Colonic mucosa (tissue), 4 donors: Measurements from ENCODE around the gene GSTO1. TPM values are rescaled to one million over a fixed set of nuclear protein-coding genes. Genes with fewer than 3 reads are reported as not detected.

Source experiments
- DNase-seq: peaks from one replicate; pipeline ENCODE4 v3.0.0-alpha.2; 2020
- H3K27ac ChIP-seq: fragments of 200-600 bp; one replicate; pipeline ENCODE4 v1.8.0; 2021
- H3K27me3 ChIP-seq: fragments of 200-600 bp; one replicate; pipeline ENCODE4 v1.8.0; 2021
- H3K36me3 ChIP-seq: fragments of 200-600 bp; one replicate; pipeline ENCODE4 v1.8.0; 2021
- H3K4me1 ChIP-seq: fragments of 200-600 bp; one replicate; pipeline ENCODE4 v1.8.0; 2021; ENCODE audit warnings: mild to moderate bottlenecking
- H3K4me3 ChIP-seq: fragments of 200-600 bp; one replicate; pipeline ENCODE4 v1.8.0; 2021
- H3K9ac ChIP-seq, 2 donors: one replicate each; pipeline ENCODE4 v1.7.0; 2013; ENCODE audit warnings: control low read depth in 2 of 2, low read depth in 2 of 2, low read length in 2 of 2
- H3K9me3 ChIP-seq: fragments of 200-600 bp; one replicate; pipeline ENCODE4 v1.8.0; 2021
- intact Hi-C: fragments of 100-400 bp; cut with DNase I; formaldehyde crosslinking; loops from one replicate; pipeline ENCODE4 v1.14.1; 2022
- total RNA-seq, 2 donors: library from RNA; stranded (reverse); fragmentation: NEBNext Ultra II Directional in 1 of 2; extraction: Animal tissue kit (Norgen Biotek cat#: 25700) in 1 of 2; gene quantifications; one replicate each; pipeline ENCODE4 v1.2.1, GENCODE V29; 2021
- TF ChIP-seq, protein P1 (sequence below): fragments of 200-600 bp; IDR thresholded peaks from one replicate; pipeline ENCODE4 v1.8.0; 2022; ENCODE audit warnings: antibody characterized with exemption, mild to moderate bottlenecking
- donor health status: healthy.
- donor health status: DM: no; HTN: no; CAD: no.
- donor health status: DM: no; HTN: no; CAD: no.

Gene GSTO1
- total RNA-seq, 2 donors from 2014 or later: 89.9 to 98.0 TPM

DNA sequence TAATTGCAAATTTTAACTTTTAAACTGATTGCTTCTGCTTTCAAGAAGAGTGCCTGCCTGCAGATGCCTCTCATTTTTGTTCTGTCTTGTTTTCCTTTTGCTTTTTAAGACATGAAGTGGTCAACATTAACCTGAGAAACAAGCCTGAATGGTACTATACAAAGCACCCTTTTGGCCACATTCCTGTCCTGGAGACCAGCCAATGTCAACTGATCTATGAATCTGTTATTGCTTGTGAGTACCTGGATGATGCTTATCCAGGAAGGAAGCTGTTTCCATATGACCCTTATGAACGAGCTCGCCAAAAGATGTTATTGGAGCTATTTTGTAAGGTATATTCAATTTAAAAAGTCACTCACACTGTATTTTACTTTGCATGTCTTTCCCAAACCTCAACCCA, 23.1 kb downstream of the GSTO1 start:
- no peak overlapping the region for H3K27ac ChIP-seq
- no peak overlapping the region for H3K9ac ChIP-seq
- intact Hi-C loops: no loop called here
- H3K4me3 ChIP-seq: no peak overlapping the region
- H3K4me1 ChIP-seq: no peaks in the 10 kb centered on the region
- H3K27me3 ChIP-seq: no peaks in the 10 kb centered on the region
- H3K9me3 ChIP-seq: no peaks in the 10 kb centered on the region
- H3K36me3 ChIP-seq: no peaks in the 10 kb centered on the region
- TF ChIP-seq, protein P1, sequence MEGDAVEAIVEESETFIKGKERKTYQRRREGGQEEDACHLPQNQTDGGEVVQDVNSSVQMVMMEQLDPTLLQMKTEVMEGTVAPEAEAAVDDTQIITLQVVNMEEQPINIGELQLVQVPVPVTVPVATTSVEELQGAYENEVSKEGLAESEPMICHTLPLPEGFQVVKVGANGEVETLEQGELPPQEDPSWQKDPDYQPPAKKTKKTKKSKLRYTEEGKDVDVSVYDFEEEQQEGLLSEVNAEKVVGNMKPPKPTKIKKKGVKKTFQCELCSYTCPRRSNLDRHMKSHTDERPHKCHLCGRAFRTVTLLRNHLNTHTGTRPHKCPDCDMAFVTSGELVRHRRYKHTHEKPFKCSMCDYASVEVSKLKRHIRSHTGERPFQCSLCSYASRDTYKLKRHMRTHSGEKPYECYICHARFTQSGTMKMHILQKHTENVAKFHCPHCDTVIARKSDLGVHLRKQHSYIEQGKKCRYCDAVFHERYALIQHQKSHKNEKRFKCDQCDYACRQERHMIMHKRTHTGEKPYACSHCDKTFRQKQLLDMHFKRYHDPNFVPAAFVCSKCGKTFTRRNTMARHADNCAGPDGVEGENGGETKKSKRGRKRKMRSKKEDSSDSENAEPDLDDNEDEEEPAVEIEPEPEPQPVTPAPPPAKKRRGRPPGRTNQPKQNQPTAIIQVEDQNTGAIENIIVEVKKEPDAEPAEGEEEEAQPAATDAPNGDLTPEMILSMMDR: no peak
- peak; percentile 71 for DNase-seq

DNA sequence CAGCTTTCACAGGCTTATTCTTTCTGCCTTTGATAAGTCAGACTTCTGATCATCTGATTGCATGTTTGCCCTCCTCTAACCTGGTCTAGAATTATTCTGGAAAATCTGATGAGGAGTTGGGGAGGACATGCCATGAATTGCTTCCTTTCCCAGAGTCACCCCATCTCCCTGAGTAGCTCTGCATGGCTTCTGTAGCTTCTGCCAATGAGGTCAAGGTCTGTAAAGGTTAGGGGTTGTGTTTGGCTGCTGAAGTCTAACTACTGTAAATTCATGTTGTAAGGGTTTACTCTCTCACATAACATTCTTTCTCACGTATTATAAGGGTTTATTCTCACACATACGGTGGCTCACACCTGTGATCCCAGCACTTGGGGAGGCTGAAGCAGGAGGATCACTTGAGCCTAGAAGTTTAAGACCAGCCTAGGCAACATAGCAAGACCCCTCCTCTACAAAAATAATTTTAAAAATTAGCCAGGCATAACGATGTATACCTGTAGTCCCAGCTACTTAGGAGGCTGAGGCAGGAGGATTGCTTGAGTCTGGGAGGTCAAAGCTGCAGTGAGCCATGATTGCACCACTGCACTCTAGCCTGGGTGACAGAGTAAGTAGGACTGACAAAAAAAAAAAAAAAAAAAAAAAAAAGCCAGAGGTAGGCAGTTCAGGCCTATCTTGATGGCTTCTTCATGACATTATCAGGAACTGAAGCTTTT, 25.0 kb downstream of the GSTO1 start:
- Histone ChIP-seq H3K9ac (no peak overlapping the region), H3K4me3 (no peak overlapping the region), H3K9me3 (no peaks in the 10 kb centered on the region), H3K27ac (no peak overlapping the region), H3K27me3 (no peaks in the 10 kb centered on the region), H3K36me3 (no peaks in the 10 kb centered on the region), H3K4me1 (no peaks in the 10 kb centered on the region)
- DNase-seq: no peak
- TF ChIP-seq, protein P1: no peak
- intact Hi-C loops: no loop called here

DNA sequence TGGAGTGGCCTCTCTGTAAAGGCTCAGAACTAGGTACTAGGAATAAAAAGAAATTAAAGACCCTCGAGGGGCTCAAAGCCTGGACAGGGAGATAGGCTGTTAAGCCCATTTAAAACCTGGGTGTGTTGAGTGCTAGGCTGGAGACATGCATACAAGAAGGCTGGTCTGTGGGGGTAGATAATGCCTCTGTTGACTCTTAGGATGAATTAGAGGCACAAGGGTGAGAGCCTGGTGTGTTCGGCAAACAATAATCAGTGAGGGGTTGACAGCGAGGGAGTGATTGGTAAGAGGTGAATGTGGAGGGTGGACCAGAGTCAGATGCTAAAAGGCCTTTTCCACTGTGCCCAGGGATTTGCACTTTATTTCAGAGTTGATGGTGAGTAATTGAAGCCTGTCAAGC, 27.0 kb downstream of the GSTO1 start:
- no peak overlapping the region for H3K9ac ChIP-seq
- DNase-seq: no peak
- no peak overlapping the region for H3K4me3 ChIP-seq
- H3K9me3 ChIP-seq: no peaks in the 10 kb centered on the region
- no peaks in the 10 kb centered on the region for H3K27me3 ChIP-seq
- intact Hi-C loops: no loop called here
- TF ChIP-seq, protein P1: no peak
- H3K4me1 ChIP-seq: no peaks in the 10 kb centered on the region
- no peak overlapping the region for H3K27ac ChIP-seq
- no peaks in the 10 kb centered on the region for H3K36me3 ChIP-seq

DNA sequence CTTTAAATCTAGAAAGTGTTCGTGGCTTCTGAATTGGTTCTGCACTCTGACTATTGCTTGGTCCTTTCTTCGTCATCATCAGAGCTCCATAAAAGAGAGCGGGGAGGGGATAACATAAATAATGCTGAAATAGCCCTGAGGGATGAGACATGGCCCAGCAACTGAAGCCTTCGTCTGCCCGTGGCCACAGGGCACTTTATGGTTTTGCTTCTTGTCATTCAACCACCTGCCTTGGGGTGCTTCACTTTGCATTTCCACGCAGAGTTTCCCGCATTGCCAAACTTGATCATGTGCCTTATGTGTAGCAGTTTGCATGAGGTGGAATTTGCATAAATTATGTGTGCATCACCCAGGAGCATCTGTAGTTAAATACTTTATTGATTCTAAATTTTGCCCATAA, 30.2 kb downstream of the GSTO1 start:
- H3K4me3 ChIP-seq: no peak overlapping the region
- intact Hi-C loops: no loop called here
- H3K36me3 ChIP-seq: no peaks in the 10 kb centered on the region

DNA sequence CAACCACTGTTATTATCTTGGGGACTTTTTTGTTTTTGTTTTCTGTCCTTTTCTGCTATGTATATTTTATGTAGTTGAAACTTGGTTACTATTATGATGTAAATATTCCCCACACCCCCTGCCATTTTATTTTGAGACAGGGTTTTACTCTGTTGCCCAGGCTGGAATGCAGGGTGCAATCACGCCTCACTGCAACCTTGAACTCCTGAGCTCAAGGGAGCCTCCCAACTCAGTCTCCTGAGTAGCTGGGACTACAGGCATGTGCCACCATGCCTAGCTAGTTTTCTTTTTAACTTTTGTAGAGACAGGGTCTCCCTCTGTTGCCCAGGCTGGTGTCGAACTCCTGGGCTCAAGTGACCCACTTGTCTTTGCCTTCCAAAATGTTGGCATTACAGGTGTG, 32.2 kb downstream of the GSTO1 start:
- H3K36me3 ChIP-seq: no peaks in the 10 kb centered on the region
- H3K27ac ChIP-seq: no peak overlapping the region
- no peak for DNase-seq
- TF ChIP-seq, protein P1: no peak
- no peaks in the 10 kb centered on the region for H3K9me3 ChIP-seq
- intact Hi-C loops: no loop called here
- H3K9ac ChIP-seq: no peak overlapping the region
- H3K4me3 ChIP-seq: no peak overlapping the region
- no peaks in the 10 kb centered on the region for H3K4me1 ChIP-seq
- H3K27me3 ChIP-seq: no peaks in the 10 kb centered on the region

More for the DNA sequence above, 30.2 kb downstream of the GSTO1 start:
- no peaks in the 10 kb centered on the region for H3K4me1 ChIP-seq
- no peak overlapping the region for H3K9ac ChIP-seq
- H3K27ac ChIP-seq: no peak overlapping the region
- H3K9me3 ChIP-seq: no peaks in the 10 kb centered on the region
- no peaks in the 10 kb centered on the region for H3K27me3 ChIP-seq
- no peak for DNase-seq
- TF ChIP-seq, protein P1: no peak
